LHCN-M2 (cell line): ENCODE measurements around the gene THEMIS2. TPM values are rescaled to one million over a fixed set of nuclear protein-coding genes. Genes with fewer than 3 reads are reported as not detected.
"Not testable (repeated sequence)": the region's sequence is repeated elsewhere in the genome, so short reads cannot be mapped to it uniquely, and the experiment has no call there.

Source experiments
- DNase-seq: peaks from one replicate; pipeline ENCODE4 v3.0.0-alpha.2; 2012; ENCODE audit warnings: low read depth
- polyA plus RNA-seq: library from polyadenylated mRNA; unstranded; fragments of >200 nt; gene quantifications from one replicate; pipeline ENCODE4 v1.2.1, GENCODE V29; 2012; ENCODE audit warnings: missing spikeins
- total RNA-seq: library from RNA; depleted of rRNA; stranded (reverse); fragments of >200 nt; gene quantifications from 2 replicates; pipeline ENCODE4 v1.2.3, GENCODE V29; 2014; rRNA removed

THEMIS2 gene
- 11.8 and 12.7 TPM in 2 replicates for total RNA-seq
- 2.0 TPM for polyA plus RNA-seq

GRCh38 chr1:27872059-27872801 lies at the start of gene THEMIS2:
Gene THEMIS2, plus strand, starts transcription at chr1:27872544. Its CDS starts 28 bp downstream, at chr1:27872572.
- no peak for DNase-seq

- no peak for DNase-seq
Measured at GRCh38 chr1:27823784-27824183, 48.6 kb upstream of the THEMIS2 start.

- no peak for DNase-seq
Measured at GRCh38 chr1:27824411-27824810, 47.9 kb upstream of the THEMIS2 start.

GRCh38 chr1:27829339-27829960 lies 42.9 kb upstream of the THEMIS2 start:
- not testable (repeated sequence) for DNase-seq

GRCh38 chr1:27830621-27831440 lies 41.5 kb upstream of the THEMIS2 start, which contains the start of gene PPP1R8:
Gene PPP1R8, plus strand, starts transcription at chr1:27830782. Its CDS starts 54 bp downstream, at chr1:27830836.
- peak; percentile 96 for DNase-seq

GRCh38 chr1:27831568-27832410 lies 40.6 kb upstream of the THEMIS2 start:
- peak; percentile 19 for DNase-seq

GRCh38 chr1:27832762-27833161 lies 39.6 kb upstream of the THEMIS2 start:
- peak; percentile 32 for DNase-seq

GRCh38 chr1:27833470-27833869 lies 38.9 kb upstream of the THEMIS2 start:
- DNase-seq, result no peak

GRCh38 chr1:27835046-27835445 lies 37.3 kb upstream of the THEMIS2 start:
- no peak for DNase-seq

GRCh38 chr1:27835501-27835900 lies 36.8 kb upstream of the THEMIS2 start:
- no peak for DNase-seq

- DNase-seq, result no peak
Measured at GRCh38 chr1:27849951-27850350, 22.4 kb upstream of the THEMIS2 start.

GRCh38 chr1:27855085-27855484 lies 17.3 kb upstream of the THEMIS2 start:
- no peak for DNase-seq

- DNase-seq, result peak; percentile 11
Measured at GRCh38 chr1:27856561-27857343, 15.6 kb upstream of the THEMIS2 start.

- not testable (repeated sequence) for DNase-seq
Measured at GRCh38 chr1:27857552-27857951, 14.8 kb upstream of the THEMIS2 start.

- peak; percentile 84 for DNase-seq
Measured at GRCh38 chr1:27858072-27858948, 14.0 kb upstream of the THEMIS2 start.

GRCh38 chr1:27858949-27859576 lies 13.3 kb upstream of the THEMIS2 start:
- no peak for DNase-seq

GRCh38 chr1:27861436-27861835 lies 10.9 kb upstream of the THEMIS2 start:
- no peak for DNase-seq

GRCh38 chr1:27862004-27862403 lies 10.3 kb upstream of the THEMIS2 start:
- no peak for DNase-seq
